Endothelial cell of umbilical vein (primary cell): ENCODE measurements around the gene PRM1. TPM values are rescaled to one million over a fixed set of nuclear protein-coding genes. Genes with fewer than 3 reads are reported as not detected.

Experiments
- BruUV-seq: library from RNA; stranded (reverse); fragments of 400-500 nt; replicated peaks from 2 replicates; lab custom pipeline; 2021; lab: Mats Ljungman, UMichigan
- CTCF ChIA-PET: fragments of 300-600, 350-600 bp; sonication (Branson Sonifier 250); formaldehyde crosslinking; loops from one replicate; lab custom pipeline; 2021; ENCODE audit warnings: antibody characterized with exemption, inconsistent platforms; lab: Charles Lee
- POLR2A ChIA-PET: fragments of 300-600, 350-600 bp; sonication (Branson Sonifier 250); formaldehyde crosslinking; loops from one replicate; lab custom pipeline; 2021; ENCODE audit warnings: antibody characterized with exemption, inconsistent platforms; lab: Charles Lee
- DNase-seq: peaks from one replicate; pipeline ENCODE4 v3.0.0-alpha.2; 2011; ENCODE audit warnings: low read depth, low spot score
- FAIRE-seq: peaks from 2 replicates; lab custom pipeline; 2011; peaks lifted over from hg19 to GRCh38; lab: Jason Lieb, UNC
- H2AFZ ChIP-seq: 2 replicates; pipeline ENCODE4 v1.6.0; 2012; ENCODE audit warnings: low read depth, low read length, control low read depth, inconsistent platforms
- H3K27ac ChIP-seq: 2 replicates; pipeline ENCODE4 v1.5.1; 2011; ENCODE audit warnings: low read depth, mild to moderate bottlenecking, control low read depth, low read length, moderate library complexity; ENCODE audit not compliant: insufficient read depth
- H3K27me3 ChIP-seq, 2 experiments: 2 replicates each; pipeline versions ENCODE4 v1.6.0 to v1.6.1; 2011; ENCODE audit warnings: low read length in 2 of 2, mixed read lengths in 1 of 2; ENCODE audit not compliant: control insufficient read depth in 2 of 2, insufficient read depth in 2 of 2
- H3K36me3 ChIP-seq, 2 experiments: 2 replicates in 1 of 2; 3 replicates in 1 of 2; pipeline ENCODE4 v1.5.1; 2011; ENCODE audit warnings: low read length in 2 of 2, mild to moderate bottlenecking in 1 of 2, moderate library complexity in 1 of 2; ENCODE audit not compliant: control insufficient read depth in 2 of 2, insufficient read depth in 2 of 2; ENCODE audit errors: extremely low read depth in 1 of 2
- H3K4me1 ChIP-seq: 3 replicates; pipeline ENCODE4 v1.5.1; 2011; ENCODE audit warnings: mild to moderate bottlenecking, low read length; ENCODE audit not compliant: control insufficient read depth, insufficient read depth; ENCODE audit errors: extremely low read depth
- H3K4me2 ChIP-seq: 2 replicates; pipeline ENCODE4 v1.6.1; 2011; ENCODE audit warnings: low read length, control low read depth, mixed read lengths; ENCODE audit not compliant: insufficient read depth
- H3K4me3 ChIP-seq, 3 experiments: fragments of 200-600 bp in 1 of 3; sonication (generic), shearing (Covaris generic) in 1 of 3; replicated peaks in 1 of 3; 2 replicates each; pipeline ENCODE4 v1.5.1; 2011 to 2016; ENCODE audit warnings: control low read depth in 3 of 3, low read length in 3 of 3, mild to moderate bottlenecking in 2 of 3, inconsistent platforms in 1 of 3, low read depth in 1 of 3, moderate library complexity in 1 of 3; ENCODE audit not compliant: insufficient read depth in 1 of 3
- H3K79me2 ChIP-seq: 2 replicates; pipeline ENCODE4 v1.6.0; 2012; ENCODE audit warnings: low read length, inconsistent platforms; ENCODE audit not compliant: control insufficient read depth, insufficient read depth
- H3K9ac ChIP-seq: replicated peaks from 2 replicates; pipeline ENCODE3; 2011; ENCODE audit warnings: low read length, control low read depth; ENCODE audit not compliant: insufficient read depth; ENCODE audit errors: extremely low read depth
- H3K9me1 ChIP-seq: replicated peaks from 3 replicates; pipeline ENCODE4 v1.6.0; 2011; ENCODE audit warnings: mild to moderate bottlenecking, low read length; ENCODE audit not compliant: control insufficient read depth, insufficient read depth; ENCODE audit errors: extremely low read depth
- H3K9me3 ChIP-seq: replicated peaks from 2 replicates; pipeline ENCODE4 v1.5.1; 2012; ENCODE audit warnings: low read length, inconsistent platforms; ENCODE audit not compliant: control insufficient read depth, insufficient read depth
- H4K20me1 ChIP-seq: replicated peaks from 2 replicates; pipeline ENCODE3; 2011; ENCODE audit warnings: mild to moderate bottlenecking, low read length; ENCODE audit not compliant: control insufficient read depth, insufficient read depth; ENCODE audit errors: extremely low read depth
- POLR2A ChIP-seq: IDR thresholded peaks from 2 replicates; pipeline ENCODE4 v1.6.1; 2012; ENCODE audit warnings: low read depth, mild to moderate bottlenecking, control low read depth, low read length
- dilution Hi-C: fragments of 300-500 bp; cut with MboI; formaldehyde crosslinking; loops from one replicate; pipeline ENCODE4 v1.15.0; 2019; ENCODE audit warnings: low sequenced_read_pairs; ENCODE audit not compliant: extremely low pct_ligation_motif_present
- intact Hi-C: fragments of 100-400 bp; cut with micrococcal nuclease; formaldehyde crosslinking; loops from one replicate; pipeline ENCODE4 v1.10.0; 2022
- microRNA-seq: library from miRNA; unstranded; fragments of <30 nt; microRNA quantifications from one replicate; pipeline ENCODE4 v1.2.0, GENCODE V29; 2021; ENCODE audit warnings: borderline number of aligned reads, borderline replicate concordance
- polyA plus RNA-seq, 4 experiments: library from polyadenylated mRNA; depleted of rRNA in 3 of 4; stranded (reverse) in 3 of 4; unstranded in 1 of 4; fragments of >200 nt; gene quantifications; 2 replicates each; pipeline versions ENCODE4 v1.2.1 to v1.2.3, GENCODE V29; 2011 to 2012; ENCODE audit warnings: missing spikeins in 1 of 4
- small RNA-seq: library from RNA; depleted of rRNA; stranded (forward); fragments of <200 nt; gene quantifications from one replicate; pipeline ENCODE3, GENCODE V24; 2012; ENCODE audit warnings: low replicate concordance, low read depth; ENCODE audit not compliant: insufficient read depth, insufficient read length
- total RNA-seq: library from RNA; stranded (reverse); gene quantifications from 2 replicates; pipeline ENCODE4 v1.2.3, GENCODE V29; 2021
- TF ChIP-seq, protein P1 (sequence below), 2 donors: IDR thresholded peaks; 1 replicate in 1 of 2; 2 replicates in 1 of 2; pipeline ENCODE4 v1.5.1; 2011; ENCODE audit warnings: low read length in 2 of 2, mild to moderate bottlenecking in 2 of 2, moderate library complexity in 2 of 2, control low read depth in 1 of 2, inconsistent platforms in 1 of 2, low read depth in 1 of 2; ENCODE audit not compliant: insufficient read depth in 1 of 2; ENCODE audit errors: extremely low read depth in 1 of 2

PRM1 gene
- total and polyA plus RNA-seq, 2 donors (not counting 3 experiments of a cell fraction or from before 2014, with no cell fraction given): not detected

DNA sequence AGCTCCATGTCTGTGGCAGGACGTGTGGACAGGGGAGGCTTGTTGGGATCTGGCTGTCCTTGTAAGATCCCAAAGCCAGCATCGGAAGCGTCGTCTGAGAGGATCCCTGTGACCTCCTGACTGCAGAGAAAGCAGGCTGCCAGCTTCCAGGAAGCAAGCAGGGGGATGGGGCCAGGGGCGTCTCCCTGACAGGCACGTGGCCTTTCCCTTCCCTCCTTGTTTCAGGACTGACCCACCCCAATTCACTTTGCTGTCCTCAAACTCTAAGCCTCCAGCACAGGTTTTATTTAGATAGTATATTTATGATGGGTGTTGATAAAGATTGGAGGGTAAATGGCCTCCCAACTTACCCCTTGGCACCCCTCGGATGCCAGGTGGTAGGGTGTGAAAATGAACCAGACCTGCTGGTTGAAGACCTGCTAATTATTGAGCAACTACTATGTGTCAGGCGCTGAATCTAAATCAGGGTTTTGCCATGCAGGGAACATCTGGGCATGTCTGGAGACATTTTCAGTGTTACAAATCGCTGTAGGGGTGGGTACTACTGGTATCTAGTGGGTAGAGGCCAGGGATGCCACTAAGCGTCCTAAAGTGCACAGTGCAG, 49.7 kb downstream of the PRM1 start:
- H3K9ac ChIP-seq: no peak overlapping the region
- dilution Hi-C loops: no loop called here
- no peaks in the 10 kb centered on the region for H3K4me1 ChIP-seq
- no peaks in the 10 kb centered on the region for H4K20me1 ChIP-seq
- no peak overlapping the region for H2AFZ ChIP-seq
- no peaks in the 10 kb centered on the region for H3K27me3 ChIP-seq
- no peak overlapping the region for H3K4me3 ChIP-seq
- DNase-seq: no peak
- intact Hi-C loops: no loop called here
- no TSS peak for BruUV-seq
- H3K9me3 ChIP-seq: no peaks in the 10 kb centered on the region
- H3K9me1 ChIP-seq: no peaks in the 10 kb centered on the region
- H3K27ac ChIP-seq: no peak overlapping the region
- H3K36me3 ChIP-seq: no peaks in the 10 kb centered on the region
- no peak overlapping the region for H3K4me2 ChIP-seq
- no peaks in the 10 kb centered on the region for H3K79me2 ChIP-seq
- no peak for TF ChIP-seq POLR2A
- TF ChIP-seq, protein P1, sequence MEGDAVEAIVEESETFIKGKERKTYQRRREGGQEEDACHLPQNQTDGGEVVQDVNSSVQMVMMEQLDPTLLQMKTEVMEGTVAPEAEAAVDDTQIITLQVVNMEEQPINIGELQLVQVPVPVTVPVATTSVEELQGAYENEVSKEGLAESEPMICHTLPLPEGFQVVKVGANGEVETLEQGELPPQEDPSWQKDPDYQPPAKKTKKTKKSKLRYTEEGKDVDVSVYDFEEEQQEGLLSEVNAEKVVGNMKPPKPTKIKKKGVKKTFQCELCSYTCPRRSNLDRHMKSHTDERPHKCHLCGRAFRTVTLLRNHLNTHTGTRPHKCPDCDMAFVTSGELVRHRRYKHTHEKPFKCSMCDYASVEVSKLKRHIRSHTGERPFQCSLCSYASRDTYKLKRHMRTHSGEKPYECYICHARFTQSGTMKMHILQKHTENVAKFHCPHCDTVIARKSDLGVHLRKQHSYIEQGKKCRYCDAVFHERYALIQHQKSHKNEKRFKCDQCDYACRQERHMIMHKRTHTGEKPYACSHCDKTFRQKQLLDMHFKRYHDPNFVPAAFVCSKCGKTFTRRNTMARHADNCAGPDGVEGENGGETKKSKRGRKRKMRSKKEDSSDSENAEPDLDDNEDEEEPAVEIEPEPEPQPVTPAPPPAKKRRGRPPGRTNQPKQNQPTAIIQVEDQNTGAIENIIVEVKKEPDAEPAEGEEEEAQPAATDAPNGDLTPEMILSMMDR (IDR thresholded peaks at IDR 0.05; ENCODE audit: extremely low read depth in 1 of 2, insufficient read depth in 1 of 2, low read depth in 1 of 2, low read length in 2 of 2): no peak
- FAIRE-seq: no peak
- CTCF ChIA-PET: interaction anchor here (1.5 kb wide), 1 partner anchor 41 kb away, joined by 4 read pairs; no protein-coding TSS in a partner anchor
- POLR2A ChIA-PET: no interaction called here

Small RNA genes lying within 50 kb of the gene (microRNA-seq; reads per million reads assigned to microRNA genes)
- gene MIR548H2: not detected

Small RNA genes lying within 50 kb of the gene (small RNA-seq; reads per million reads assigned to genes)
- not detected for gene MIR548H2
- not detected for gene RF00019
- not detected for gene RF00554

Other genes with a start within 250 kb of the PRM1 start
- 0.81 and 1.1 TPM in 2 replicates for gene SOCS1, start 25.1 kb downstream of the PRM1 start, total RNA-seq
- gene SOCS1, start 25.1 kb downstream of the PRM1 start, polyA plus RNA-seq: 1.2 and 1.7 TPM in 2 replicates
- gene TNP2, start 12.0 kb downstream of the PRM1 start, total RNA-seq: not detected in 2 replicates
- not detected in 2 replicates for gene TNP2, start 12.0 kb downstream of the PRM1 start, polyA plus RNA-seq
- not detected in 2 replicates for gene PRM3, start 7.7 kb downstream of the PRM1 start, total RNA-seq
- gene PRM3, start 7.7 kb downstream of the PRM1 start, polyA plus RNA-seq: not detected in 2 replicates
- gene PRM2, start 4.8 kb downstream of the PRM1 start, total RNA-seq: not detected in 2 replicates
- not detected in 2 replicates for gene PRM2, start 4.8 kb downstream of the PRM1 start, polyA plus RNA-seq
- gene RMI2, start 64.1 kb upstream of the PRM1 start, total RNA-seq: 7.7 and 11.1 TPM in 2 replicates
- 3.3 and 5.3 TPM in 2 replicates for gene RMI2, start 64.1 kb upstream of the PRM1 start, polyA plus RNA-seq